Transverse colon (tissue), 4 donors: ENCODE measurements around the gene RNF144B. TPM values are rescaled to one million over a fixed set of nuclear protein-coding genes. Genes with fewer than 3 reads are reported as not detected.

Experiments
- DNase-seq: peaks from one replicate; pipeline ENCODE4 v3.0.0-alpha.2; 2019
- H3K27ac ChIP-seq, 4 donors: fragments of 200-600 bp; sonication (generic); 2 replicates each; pipeline ENCODE4 v1.5.1; 2016 to 2018; ENCODE audit warnings: inconsistent platforms in 4 of 4
- H3K27me3 ChIP-seq: fragments of 200-600 bp; sonication (generic); 2 replicates; pipeline ENCODE4 v1.5.1; 2017; ENCODE audit warnings: inconsistent platforms
- H3K36me3 ChIP-seq, 4 donors: fragments of 200-600 bp; sonication (generic); 2 replicates each; pipeline ENCODE4 v1.5.1; 2017 to 2019; ENCODE audit warnings: inconsistent platforms in 4 of 4
- H3K4me1 ChIP-seq, 4 donors: fragments of 200-600 bp; sonication (generic); 2 replicates each; pipeline ENCODE4 v1.5.1; 2017 to 2020; ENCODE audit warnings: inconsistent platforms in 4 of 4
- H3K4me3 ChIP-seq, 4 donors: fragments of 200-600 bp; sonication (generic); 1 replicate in 1 of 4; 2 replicates in 3 of 4; pipeline versions ENCODE4 v1.5.1 to v1.6.1; 2017 to 2019; ENCODE audit warnings: inconsistent platforms in 4 of 4
- H3K9me3 ChIP-seq, 2 donors: fragments of 200-600 bp; sonication (generic); 2 replicates each; pipeline ENCODE4 v1.5.1; 2017 to 2019; ENCODE audit warnings: inconsistent platforms in 2 of 2
- CTCF ChIP-seq, 5 experiments: fragments of 200-600 bp in 3 of 5; fragments of 450-650 bp in 2 of 5; sonication (generic) in 3 of 5; IDR thresholded peaks; 1 replicate in 2 of 5; 2 replicates in 3 of 5; pipeline ENCODE4 v1.5.1; 2016 to 2017; ENCODE audit warnings: antibody characterized with exemption in 5 of 5, inconsistent platforms in 3 of 5, mild to moderate bottlenecking in 2 of 5, moderate library complexity in 1 of 5
- EP300 ChIP-seq: sonication (generic); formaldehyde crosslinking; IDR thresholded peaks from one replicate; pipeline ENCODE4 v1.6.1; 2017; ENCODE audit warnings: antibody characterized with exemption, low read depth
- POLR2A ChIP-seq: fragments of 450-650 bp; IDR thresholded peaks from one replicate; pipeline ENCODE4 v1.6.1; 2016; ENCODE audit warnings: antibody characterized with exemption, mild to moderate bottlenecking, moderate library complexity
- POLR2AphosphoS5 ChIP-seq, 3 donors: sonication (generic); formaldehyde crosslinking; IDR thresholded peaks; one replicate each; pipeline ENCODE4 v1.6.1; 2016; ENCODE audit warnings: antibody characterized with exemption in 3 of 3
- WGBS, 2 donors: methylation state at CpG; one replicate each; pipeline ENCODE4 v1.1.5; 2018; ENCODE audit warnings: low coverage in 1 of 2; 5-methylcytosine and 5-hydroxymethylcytosine counted together
- in situ Hi-C, 4 donors: fragments of 200-750 bp; cut with MboI; loops; one replicate each; pipeline versions ENCODE4 v1.15.0 to v1.15.1; 2017; ENCODE audit warnings: low sequenced_read_pairs in 3 of 4, low pct_ligation_motif_present in 1 of 4, low pct_unique_long_range_greater_than_20kb in 1 of 4
- intact Hi-C: fragments of 100-400 bp; cut with DNase I; formaldehyde crosslinking; loops from one replicate; pipeline ENCODE4 v1.15.1; 2023; ENCODE audit warnings: low total_unique reads
- total RNA-seq, 4 donors: library from RNA; depleted of rRNA; stranded (reverse); fragments of >200 nt; gene quantifications; one replicate each; pipeline ENCODE4 v1.1.0, GENCODE V29; 2016

Gene RNF144B
- total RNA-seq, 4 donors from 2014 or later, result 1.4 to 4.5 (median 3.8) TPM

GRCh38 chr6:18392346-18392877 is 5.3 kb downstream of the RNF144B start:
- H3K4me3 ChIP-seq, result no peak overlapping the region
- H3K36me3 ChIP-seq, result no peaks in the 10 kb centered on the region
- DNase-seq, result no peak
- intact Hi-C loops, result no loop called here
- H3K4me1 ChIP-seq, result peaks cover 9 to 18% (median 16%) of the 10 kb centered on the region in 4 donors
- in situ Hi-C loops, result no loop called here
- no peaks in the 10 kb centered on the region for H3K27me3 ChIP-seq
- TF ChIP-seq EP300 (no peak), POLR2A (no peak), POLR2AphosphoS5 (IDR thresholded peaks at IDR 0.05) (no peak), CTCF (IDR thresholded peaks at IDR 0.05) (no peak)
- no peaks in the 10 kb centered on the region for H3K9me3 ChIP-seq
- no peak overlapping the region for H3K27ac ChIP-seq
- 62 to 71% methylated on average over 2 of the region's 2 CpGs for WGBS, 2 donors

GRCh38 chr6:18393698-18394097 is 6.5 kb downstream of the RNF144B start:
- TF ChIP-seq POLR2AphosphoS5 (IDR thresholded peaks at IDR 0.05) (no peak), POLR2A (no peak), EP300 (no peak), CTCF (IDR thresholded peaks at IDR 0.05) (no peak)
- no peaks in the 10 kb centered on the region for H3K36me3 ChIP-seq
- peaks cover 5 to 9% (median 5%) of the 10 kb centered on the region in 4 donors for H3K4me1 ChIP-seq
- DNase-seq, result no peak
- no peak overlapping the region for H3K27ac ChIP-seq
- no peaks in the 10 kb centered on the region for H3K27me3 ChIP-seq
- H3K9me3 ChIP-seq, result no peaks in the 10 kb centered on the region
- WGBS, 2 donors, result 76 to 86% methylated on average over 2 of the region's 2 CpGs
- no peak overlapping the region for H3K4me3 ChIP-seq
- intact Hi-C loops (no loop called here), in situ Hi-C loops (no loop called here)

GRCh38 chr6:18395177-18395855 is 8.2 kb downstream of the RNF144B start:
- intact Hi-C loops (no loop called here), in situ Hi-C loops (no loop called here)
- Histone ChIP-seq H3K9me3 (no peaks in the 10 kb centered on the region), H3K27ac (no peak overlapping the region), H3K36me3 (no peaks in the 10 kb centered on the region), H3K4me3 (no peak overlapping the region), H3K27me3 (no peaks in the 10 kb centered on the region), H3K4me1 (no peaks in the 10 kb centered on the region)
- TF ChIP-seq CTCF (IDR thresholded peaks at IDR 0.05) (no peak), EP300 (no peak), POLR2A (no peak), POLR2AphosphoS5 (IDR thresholded peaks at IDR 0.05) (no peak)
- WGBS, 2 donors, result 57 to 70% methylated on average over 2 of the region's 2 CpGs
- no peak for DNase-seq

GRCh38 chr6:18395856-18396197 is 8.7 kb downstream of the RNF144B start:
- no peaks in the 10 kb centered on the region for H3K36me3 ChIP-seq
- in situ Hi-C loops, result no loop called here
- no peak for DNase-seq
- intact Hi-C loops, result no loop called here
- 95 to 100% methylated on average over 1 of the region's 1 CpG for WGBS, 2 donors
- H3K27me3 ChIP-seq, result no peaks in the 10 kb centered on the region
- no peak for TF ChIP-seq CTCF (IDR thresholded peaks at IDR 0.05)
- TF ChIP-seq POLR2AphosphoS5 (IDR thresholded peaks at IDR 0.05), result no peak
- no peak for TF ChIP-seq EP300
- no peak for TF ChIP-seq POLR2A
- H3K4me3 ChIP-seq, result no peak overlapping the region
- no peaks in the 10 kb centered on the region for H3K9me3 ChIP-seq
- no peaks in the 10 kb centered on the region for H3K4me1 ChIP-seq
- no peak overlapping the region for H3K27ac ChIP-seq
